Astrocyte of the cerebellum (primary cell): ENCODE results near the gene ESYT3.
"Not testable (repeated sequence)": the region's sequence is repeated elsewhere in the genome, so short reads cannot be mapped to it uniquely, and the experiment has no call there.

ENCODE experiments used
- DNase-seq: peaks from one replicate; pipeline ENCODE4 v3.0.0-alpha.2; 2011; ENCODE audit warnings: low read depth
- H3K4me3 ChIP-seq: 2 replicates; pipeline ENCODE4 v1.5.1; 2011; ENCODE audit warnings: mild to moderate bottlenecking, low read depth, low read length, moderate library complexity
- CTCF ChIP-seq: IDR thresholded peaks from 2 replicates; pipeline ENCODE4 v1.5.1; 2012; ENCODE audit warnings: low read length, low read depth, moderate library complexity, mild to moderate bottlenecking; ENCODE audit errors: missing control alignments
- in situ Hi-C: cut with HindIII; loops from 2 replicates; pipeline ENCODE4 v1.10.0; 2017; ENCODE audit warnings: low sequenced_read_pairs

ESYT3 gene

GRCh38 chr3:138492980-138493675 is 58.7 kb downstream of the ESYT3 start:
- H3K4me3 ChIP-seq, result no peak overlapping the region
- TF ChIP-seq CTCF, result no peak
- in situ Hi-C loops, result no loop called here
- no peak for DNase-seq

- in situ Hi-C loops, result no loop called here
- TF ChIP-seq CTCF, result no peak
- H3K4me3 ChIP-seq, result no peak overlapping the region
- no peak for DNase-seq
Measured at GRCh38 chr3:138493804-138494606, 59.6 kb downstream of the ESYT3 start.

- in situ Hi-C loops, result no loop called here
- DNase-seq, result no peak
- no peak for TF ChIP-seq CTCF
- no peak overlapping the region for H3K4me3 ChIP-seq
Measured at GRCh38 chr3:138494607-138494929, 60.2 kb downstream of the ESYT3 start.

- H3K4me3 ChIP-seq, in situ Hi-C loops, DNase-seq: not testable (repeated sequence)
Measured at GRCh38 chr3:138495638-138496037, 61.2 kb downstream of the ESYT3 start.

GRCh38 chr3:138496436-138496835 is 62.0 kb downstream of the ESYT3 start:
- in situ Hi-C loops, result no loop called here
- DNase-seq, result no peak
- TF ChIP-seq CTCF, result no peak
- no peak overlapping the region for H3K4me3 ChIP-seq

- in situ Hi-C loops, result no loop called here
- no peak for TF ChIP-seq CTCF
- DNase-seq, result no peak
- no peak overlapping the region for H3K4me3 ChIP-seq
Measured at GRCh38 chr3:138497021-138497420, 62.6 kb downstream of the ESYT3 start.

GRCh38 chr3:138497851-138498250 is 63.4 kb downstream of the ESYT3 start:
- no peak for TF ChIP-seq CTCF
- in situ Hi-C loops, result no loop called here
- no peak overlapping the region for H3K4me3 ChIP-seq
- DNase-seq, result no peak
